Loucy (cell line): ENCODE results near the gene FBXL3.

ENCODE experiments used
- H2AFZ ChIP-seq: fragments of 200-600 bp; sonication (generic); 2 replicates; pipeline ENCODE4 v1.6.0; 2016; ENCODE audit warnings: antibody characterized with exemption, mild to moderate bottlenecking, low read length, moderate library complexity
- H3F3A ChIP-seq: fragments of 200-600 bp; 2 replicates; pipeline ENCODE4 v1.6.0; 2016; ENCODE audit warnings: antibody characterized with exemption, low read depth, mild to moderate bottlenecking
- H3K27me3 ChIP-seq: fragments of 200-600 bp; sonication (generic); 2 replicates; pipeline ENCODE4 v1.6.1; 2014; ENCODE audit warnings: low read length, mild to moderate bottlenecking; ENCODE audit not compliant: insufficient read depth, poor library complexity, severe bottlenecking
- H3K36me3 ChIP-seq: fragments of 200-600 bp; sonication (generic); 2 replicates; pipeline ENCODE4 v1.6.1; 2016; ENCODE audit warnings: low read length; ENCODE audit not compliant: insufficient read depth
- H3K4me1 ChIP-seq: fragments of 200-600 bp; sonication (generic); 2 replicates; pipeline ENCODE4 v1.5.1; 2014; ENCODE audit warnings: low read length, mild to moderate bottlenecking; ENCODE audit not compliant: insufficient read depth, poor library complexity, severe bottlenecking
- H3K4me2 ChIP-seq: fragments of 200-600 bp; sonication (generic); 2 replicates; pipeline ENCODE4 v1.6.0; 2014; ENCODE audit warnings: antibody characterized with exemption, low read length, low read depth, mild to moderate bottlenecking; ENCODE audit not compliant: poor library complexity, severe bottlenecking
- H3K4me3 ChIP-seq: fragments of 200-600 bp; sonication (generic); 2 replicates; pipeline ENCODE4 v1.5.1; 2014; ENCODE audit warnings: low read length, mild to moderate bottlenecking, mixed read lengths; ENCODE audit not compliant: poor library complexity, severe bottlenecking
- H3K79me2 ChIP-seq: fragments of 200-600 bp; sonication (generic); 2 replicates; pipeline ENCODE4 v1.6.1; 2014; ENCODE audit warnings: low read length; ENCODE audit not compliant: insufficient read depth
- H3K9ac ChIP-seq: fragments of 200-600 bp; sonication (generic); 2 replicates; pipeline ENCODE4 v1.6.0; 2014; ENCODE audit warnings: mild to moderate bottlenecking, low read depth, low read length, moderate library complexity; ENCODE audit not compliant: poor library complexity, severe bottlenecking
- H3K9me2 ChIP-seq: fragments of 200-600 bp; sonication (generic); replicated peaks from 2 replicates; pipeline ENCODE4 v1.6.1; 2016; ENCODE audit warnings: low read depth, low read length, mixed read lengths
- H3K9me3 ChIP-seq: fragments of 200-600 bp; sonication (generic); 2 replicates; pipeline ENCODE4 v1.6.1; 2014; ENCODE audit warnings: mild to moderate bottlenecking, antibody characterized with exemption, low read length, low read depth; ENCODE audit not compliant: insufficient read depth
- H4K20me1 ChIP-seq: fragments of 200-600 bp; sonication (generic); 2 replicates; pipeline ENCODE4 v1.6.0; 2014; ENCODE audit warnings: antibody characterized with exemption, low read length, mild to moderate bottlenecking; ENCODE audit not compliant: insufficient read depth, poor library complexity, severe bottlenecking
- CTCF ChIP-seq: fragments of 200-600 bp; sonication (generic); conservative IDR thresholded peaks from 2 replicates; pipeline ENCODE4 v1.5.1; 2014; ENCODE audit warnings: mild to moderate bottlenecking, antibody characterized with exemption, low read length
- EZH2phosphoT487 ChIP-seq: fragments of 200-600 bp; IDR thresholded peaks from 2 replicates; pipeline ENCODE4 v1.6.1; 2018; ENCODE audit warnings: antibody characterized with exemption, mild to moderate bottlenecking, moderate library complexity, borderline replicate concordance

FBXL3 gene

GRCh38 chr13:76980075-76980718 is 46.8 kb downstream of the FBXL3 start:
- Histone ChIP-seq H3K27me3 (peaks cover 21% of the 10 kb centered on the region), H3K9ac (no peak overlapping the region), H3F3A (no peaks in the 10 kb centered on the region), H3K4me2 (peak overlapping the region; percentile 50), H3K9me3 (no peaks in the 10 kb centered on the region), H3K4me1 (peaks cover 9% of the 10 kb centered on the region), H4K20me1 (no peaks in the 10 kb centered on the region), H3K79me2 (no peaks in the 10 kb centered on the region), H3K9me2 (no peaks in the 10 kb centered on the region), H3K4me3 (peak overlapping the region; percentile 47), H3K36me3 (no peaks in the 10 kb centered on the region), H2AFZ (no peak overlapping the region)
- TF ChIP-seq CTCF: peak; percentile 81
- TF ChIP-seq EZH2phosphoT487: no peak

- H3K4me1 ChIP-seq: peaks cover 9% of the 10 kb centered on the region
- no peaks in the 10 kb centered on the region for H3K79me2 ChIP-seq
- H2AFZ ChIP-seq: no peak overlapping the region
- peaks cover 21% of the 10 kb centered on the region for H3K27me3 ChIP-seq
- H3K9me2 ChIP-seq: no peaks in the 10 kb centered on the region
- H3K9me3 ChIP-seq: no peaks in the 10 kb centered on the region
- H4K20me1 ChIP-seq: no peaks in the 10 kb centered on the region
- H3F3A ChIP-seq: no peaks in the 10 kb centered on the region
- peak overlapping the region; percentile 57 for H3K4me2 ChIP-seq
- peak overlapping the region; percentile 23 for H3K4me3 ChIP-seq
- H3K36me3 ChIP-seq: no peaks in the 10 kb centered on the region
- no peak overlapping the region for H3K9ac ChIP-seq
- TF ChIP-seq CTCF (no peak), EZH2phosphoT487 (no peak)
Observed at GRCh38 chr13:76976929-76977328, 50.0 kb downstream of the FBXL3 start.

GRCh38 chr13:76976490-76976889 is 50.5 kb downstream of the FBXL3 start:
- H3K9me3 ChIP-seq: no peaks in the 10 kb centered on the region
- TF ChIP-seq CTCF: no peak
- TF ChIP-seq EZH2phosphoT487: no peak

More at GRCh38 chr13:76976490-76976889, 50.5 kb downstream of the FBXL3 start:
- H3K4me1 ChIP-seq: peaks cover 9% of the 10 kb centered on the region
- H3K79me2 ChIP-seq: no peaks in the 10 kb centered on the region
- peak overlapping the region; percentile 57 for H3K4me2 ChIP-seq
- H2AFZ ChIP-seq: no peak overlapping the region
- peak overlapping the region; percentile 54 for H3K4me3 ChIP-seq
- peaks cover 21% of the 10 kb centered on the region for H3K27me3 ChIP-seq
- no peak overlapping the region for H3K9ac ChIP-seq
- H3K36me3 ChIP-seq: no peaks in the 10 kb centered on the region
- no peaks in the 10 kb centered on the region for H3K9me2 ChIP-seq
- no peaks in the 10 kb centered on the region for H4K20me1 ChIP-seq
- H3F3A ChIP-seq: no peaks in the 10 kb centered on the region
